ENCODE results near the gene PPP2R3C.
"Not testable (repeated sequence)": the region's sequence is repeated elsewhere in the genome, so short reads cannot be mapped to it uniquely, and the experiment has no call there.

PPP2R3C gene

DNA sequence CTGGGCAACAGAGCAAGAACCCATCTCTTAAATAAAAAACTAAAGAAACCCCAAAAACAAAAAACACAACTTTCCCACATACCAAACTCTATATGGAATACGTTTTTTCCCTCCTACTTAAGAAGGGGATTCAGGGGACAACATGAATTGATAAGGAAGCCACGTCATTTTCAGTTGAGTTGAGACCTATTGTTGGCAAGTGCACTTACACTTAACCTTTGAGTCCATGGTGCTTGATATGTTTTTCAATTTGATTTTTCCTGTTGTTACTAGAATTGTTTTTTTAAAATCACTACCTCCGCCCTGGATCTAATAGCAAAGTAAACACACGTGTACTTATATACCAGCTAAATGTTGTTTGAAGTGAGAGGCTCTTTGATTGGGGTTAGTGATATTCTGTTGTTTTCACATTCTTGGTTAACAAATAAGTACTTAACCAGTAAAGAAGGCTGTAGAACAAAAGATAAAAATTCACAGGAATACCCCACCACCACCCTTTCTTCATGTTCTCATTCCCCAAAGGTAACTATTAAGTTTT, 73.7 kb downstream of the PPP2R3C start:
- no peaks in the 10 kb centered on the region for H3K27me3 ChIP-seq (ENCODE audit: control insufficient read depth, insufficient read depth, low read length)
- peak overlapping the region; percentile 82 for H3K4me2 ChIP-seq (ENCODE audit: low read length)
- no peaks in the 10 kb centered on the region for H3K9me3 ChIP-seq (replicated peaks; ENCODE audit: low read length)
- no peak overlapping the region for H3K4me3 ChIP-seq (ENCODE audit: low read length)
- H3K36me3 ChIP-seq (ENCODE audit: insufficient read depth, low read length), result peaks cover 2% of the 10 kb centered on the region
- no peak overlapping the region for H3K9ac ChIP-seq (ENCODE audit: low read depth, low read length)
- H3K4me1 ChIP-seq (ENCODE audit: control insufficient read depth, insufficient read depth, low read length), result peaks cover 31% of the 10 kb centered on the region

DNA sequence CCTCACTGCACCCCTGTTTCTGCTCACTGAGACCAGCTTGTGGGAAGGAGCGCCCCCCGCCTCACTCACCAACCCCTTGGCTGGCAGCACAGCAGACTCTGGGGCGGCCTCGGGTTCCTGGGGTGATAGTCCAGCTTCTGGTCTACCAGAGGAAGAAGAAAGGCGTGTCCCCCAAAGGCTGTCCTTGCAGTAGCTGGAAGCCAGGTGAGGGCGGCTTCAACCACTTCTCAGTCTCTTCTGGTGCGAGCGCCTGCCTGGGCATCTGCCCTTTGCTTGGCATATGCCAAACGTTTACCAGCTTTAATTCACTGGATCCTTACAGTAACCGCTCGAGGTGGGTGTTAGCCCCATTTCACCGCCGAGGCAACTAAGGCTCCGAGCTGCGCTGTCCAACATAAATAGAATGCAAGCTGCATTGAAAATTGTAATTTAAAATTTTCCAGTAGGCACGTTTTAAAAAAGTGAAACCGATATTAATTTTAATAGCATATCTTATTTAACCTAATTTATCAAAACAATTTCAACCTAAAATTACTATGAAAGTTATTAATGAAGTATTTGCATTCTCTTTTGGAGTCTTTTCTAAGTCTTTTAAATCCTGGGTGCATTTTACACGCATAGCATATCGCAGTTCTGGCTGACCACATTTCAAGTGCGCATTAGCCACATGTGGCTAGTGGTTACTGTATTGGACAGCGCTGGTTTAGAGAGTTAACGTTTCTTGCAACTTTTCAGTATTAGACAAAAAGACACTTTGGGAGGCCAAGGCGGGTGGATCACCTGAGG, 74.8 kb downstream of the PPP2R3C start:
- no peaks in the 10 kb centered on the region for H3K36me3 ChIP-seq (ENCODE audit: insufficient read depth, low read length)
- no peaks in the 10 kb centered on the region for H3K27me3 ChIP-seq (ENCODE audit: control insufficient read depth, insufficient read depth, low read length)
- peak overlapping the region; percentile 94 for H3K4me3 ChIP-seq (ENCODE audit: low read length)
- no peaks in the 10 kb centered on the region for H3K9me3 ChIP-seq (replicated peaks; ENCODE audit: low read length)
- peak overlapping the region; percentile 97 for H3K9ac ChIP-seq (ENCODE audit: low read depth, low read length)
- H3K4me2 ChIP-seq (ENCODE audit: low read length), result peak overlapping the region; percentile 82
- peaks cover 27% of the 10 kb centered on the region for H3K4me1 ChIP-seq (ENCODE audit: control insufficient read depth, insufficient read depth, low read length)

DNA sequence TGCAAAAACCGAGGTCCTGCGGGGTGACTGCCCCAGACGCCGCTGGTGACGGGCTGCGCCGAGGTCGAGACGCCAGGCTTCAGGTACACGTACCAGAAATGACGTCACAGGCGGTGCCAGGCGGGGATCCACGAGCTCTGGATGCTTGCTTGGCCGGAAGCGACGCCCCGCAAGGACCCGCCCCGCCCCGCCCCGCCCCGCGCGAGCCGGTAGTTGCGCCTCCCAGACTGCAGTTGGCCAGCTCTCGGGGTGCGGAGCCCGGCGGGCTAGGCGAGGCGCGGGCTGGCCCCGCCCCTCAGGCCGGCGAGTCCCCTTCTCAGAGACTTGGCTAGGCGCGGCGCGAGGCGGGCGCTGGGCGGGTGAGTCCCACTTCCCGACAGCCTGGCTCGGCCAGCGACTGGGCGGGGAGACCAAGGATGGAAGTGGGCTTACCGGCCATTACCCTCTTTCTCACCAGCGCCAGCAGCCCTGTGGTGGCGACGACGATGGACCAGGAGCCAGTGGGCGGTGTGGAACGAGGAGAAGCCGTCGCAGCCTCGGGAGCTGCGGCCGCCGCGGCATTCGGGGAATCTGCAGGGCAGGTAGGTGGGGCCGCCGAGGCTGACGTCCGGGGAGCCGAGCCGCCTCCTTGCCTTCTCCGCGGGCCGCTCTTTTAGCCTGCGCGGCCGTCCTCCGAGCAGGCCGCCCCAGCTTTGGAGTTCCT, 75.6 kb downstream of the PPP2R3C start, which contains the start of gene FAM177A1:
Gene FAM177A1, plus strand, starts transcription at position 225 of the 703 bp plus-strand sequence. Its CDS starts 192 bp downstream, at position 417.
- H3K4me1 ChIP-seq (ENCODE audit: control insufficient read depth, insufficient read depth, low read length), result peaks cover 21% of the 10 kb centered on the region
- H3K36me3 ChIP-seq (ENCODE audit: insufficient read depth, low read length), result no peaks in the 10 kb centered on the region
- H3K9me3 ChIP-seq (replicated peaks; ENCODE audit: low read length), result no peaks in the 10 kb centered on the region
- peak within 1 kb of the TSS; percentile 94 for H3K4me3 ChIP-seq (ENCODE audit: low read length)
- H3K4me2 ChIP-seq (ENCODE audit: low read length), result peak within 1 kb of the TSS; percentile 82
- H3K27me3 ChIP-seq (ENCODE audit: control insufficient read depth, insufficient read depth, low read length), result no peaks in the 10 kb centered on the region
- H3K9ac ChIP-seq (ENCODE audit: low read depth, low read length), result peak within 1 kb of the TSS; percentile 97

DNA sequence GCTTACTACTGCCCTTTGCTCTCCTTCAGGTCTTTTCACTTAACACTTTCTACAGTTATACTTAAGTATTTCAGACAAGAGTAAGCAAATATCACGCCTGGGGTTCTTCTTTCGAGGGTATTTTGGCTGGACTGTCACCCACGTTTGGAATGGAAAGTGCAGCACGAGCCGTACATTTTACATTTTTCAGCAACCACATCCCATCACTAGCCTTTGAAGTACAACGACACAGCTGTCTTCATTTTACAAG, 76.1 kb downstream of the PPP2R3C start:
- H3K36me3 ChIP-seq (ENCODE audit: insufficient read depth, low read length), result no peaks in the 10 kb centered on the region
- peak overlapping the region; percentile 82 for H3K4me2 ChIP-seq (ENCODE audit: low read length)
- H3K4me1 ChIP-seq (ENCODE audit: control insufficient read depth, insufficient read depth, low read length), result peaks cover 16% of the 10 kb centered on the region
- H3K9ac ChIP-seq (ENCODE audit: low read depth, low read length), result peak overlapping the region; percentile 97
- H3K9me3 ChIP-seq (replicated peaks; ENCODE audit: low read length), result no peaks in the 10 kb centered on the region
- no peaks in the 10 kb centered on the region for H3K27me3 ChIP-seq (ENCODE audit: control insufficient read depth, insufficient read depth, low read length)
- peak overlapping the region; percentile 94 for H3K4me3 ChIP-seq (ENCODE audit: low read length)

DNA sequence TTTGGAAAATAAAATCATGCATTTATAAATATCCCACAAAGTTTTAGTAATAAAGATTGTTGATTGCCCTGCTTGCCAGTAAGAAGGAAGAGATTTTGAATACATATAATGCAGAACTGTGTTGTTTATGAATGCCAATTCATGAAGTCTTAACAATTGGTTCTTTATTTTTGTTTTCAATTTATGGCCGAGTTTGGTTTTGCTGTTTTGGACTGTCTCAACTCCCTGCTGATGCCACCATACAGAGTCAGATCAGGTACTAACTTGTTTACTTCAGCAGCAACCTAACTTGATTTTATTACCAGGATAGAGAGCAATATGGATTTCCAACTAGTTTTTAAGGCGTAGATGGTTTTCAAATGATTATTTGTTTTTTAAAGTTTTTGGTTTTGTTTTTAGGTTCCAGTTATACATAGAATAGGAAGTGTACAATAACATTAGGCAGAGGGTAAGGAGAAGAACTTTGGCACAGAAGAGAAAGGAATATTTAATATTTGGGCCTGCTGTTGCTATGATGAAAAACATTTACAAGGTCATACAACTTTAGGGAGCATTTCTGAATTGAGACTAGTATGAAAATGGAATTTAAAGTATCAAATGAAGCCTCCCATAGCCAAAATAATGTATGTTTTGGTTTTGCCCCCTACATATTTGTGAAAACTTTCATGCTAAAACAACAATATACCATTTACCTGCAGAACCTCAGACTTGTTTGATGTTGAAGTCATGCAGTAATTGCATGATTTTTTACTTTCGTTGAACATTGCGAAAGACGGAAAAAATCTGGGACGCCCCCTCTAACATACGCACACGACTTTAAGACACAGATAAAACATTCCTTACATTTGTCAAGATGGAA, 76.6 kb downstream of the PPP2R3C start:
- H3K9ac ChIP-seq (ENCODE audit: low read depth, low read length), result peak overlapping the region; percentile 97

DNA sequence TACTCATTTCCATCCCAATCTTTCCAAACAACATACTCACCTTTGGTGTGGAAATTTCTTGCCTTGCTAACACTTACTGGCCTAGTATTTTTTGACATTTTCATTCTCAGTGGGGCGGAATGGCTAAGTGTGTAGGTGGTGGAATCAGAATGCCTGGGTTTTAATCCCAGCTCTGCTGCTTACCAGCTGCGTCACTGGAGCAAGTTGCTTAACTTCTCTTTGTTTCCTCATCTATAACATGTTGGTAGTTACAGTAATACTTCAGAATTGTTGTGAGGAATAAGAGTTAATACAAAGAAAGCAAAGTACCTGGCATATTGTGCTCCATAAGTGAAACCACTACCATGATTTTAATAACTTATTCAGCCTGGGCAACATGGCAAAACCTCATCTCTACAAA, 78.7 kb downstream of the PPP2R3C start:
- no peaks in the 10 kb centered on the region for H3K36me3 ChIP-seq (ENCODE audit: insufficient read depth, low read length)
- no peak overlapping the region for H3K4me2 ChIP-seq (ENCODE audit: low read length)
- H3K9ac ChIP-seq (ENCODE audit: low read depth, low read length), result no peak overlapping the region
- H3K9me3 ChIP-seq (replicated peaks; ENCODE audit: low read length), result no peaks in the 10 kb centered on the region
- no peak overlapping the region for H3K4me3 ChIP-seq (ENCODE audit: low read length)
- peaks cover 9% of the 10 kb centered on the region for H3K4me1 ChIP-seq (ENCODE audit: control insufficient read depth, insufficient read depth, low read length)
- H3K27me3 ChIP-seq (ENCODE audit: control insufficient read depth, insufficient read depth, low read length), result no peaks in the 10 kb centered on the region

More for the DNA sequence above, 76.6 kb downstream of the PPP2R3C start:
- Histone ChIP-seq H3K4me3 (ENCODE audit: low read length) (peak overlapping the region; percentile 94), H3K9me3 (replicated peaks; ENCODE audit: low read length) (no peaks in the 10 kb centered on the region), H3K27me3 (ENCODE audit: control insufficient read depth, insufficient read depth, low read length) (no peaks in the 10 kb centered on the region), H3K36me3 (ENCODE audit: insufficient read depth, low read length) (no peaks in the 10 kb centered on the region), H3K4me1 (ENCODE audit: control insufficient read depth, insufficient read depth, low read length) (peaks cover 11% of the 10 kb centered on the region), H3K4me2 (ENCODE audit: low read length) (peak overlapping the region; percentile 82)

DNA sequence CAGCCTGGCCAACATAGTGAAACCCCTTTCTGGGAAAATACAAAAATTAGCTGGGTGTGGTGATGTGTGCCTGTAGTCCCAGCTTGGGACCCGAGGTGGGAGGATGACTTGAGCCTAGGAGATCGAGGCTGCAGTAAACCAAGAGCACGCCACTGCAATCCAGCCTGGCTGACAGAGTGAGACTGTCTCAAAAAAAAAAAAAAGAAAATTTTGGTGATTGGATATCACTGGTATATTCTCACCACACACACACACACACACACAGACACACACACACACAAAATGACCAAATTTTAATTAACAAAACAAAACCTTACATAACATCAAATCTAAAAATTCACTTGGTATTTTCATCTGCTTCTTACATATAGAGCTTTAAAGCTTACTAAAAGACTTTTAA, 79.2 kb downstream of the PPP2R3C start:
- H3K4me3 ChIP-seq (ENCODE audit: low read length), result no peak overlapping the region
- no peaks in the 10 kb centered on the region for H3K36me3 ChIP-seq (ENCODE audit: insufficient read depth, low read length)
- no peak overlapping the region for H3K4me2 ChIP-seq (ENCODE audit: low read length)
- no peaks in the 10 kb centered on the region for H3K27me3 ChIP-seq (ENCODE audit: control insufficient read depth, insufficient read depth, low read length)
- H3K9ac ChIP-seq (ENCODE audit: low read depth, low read length), result no peak overlapping the region
- peaks cover 5% of the 10 kb centered on the region for H3K4me1 ChIP-seq (ENCODE audit: control insufficient read depth, insufficient read depth, low read length)
- no peaks in the 10 kb centered on the region for H3K9me3 ChIP-seq (replicated peaks; ENCODE audit: low read length)

DNA sequence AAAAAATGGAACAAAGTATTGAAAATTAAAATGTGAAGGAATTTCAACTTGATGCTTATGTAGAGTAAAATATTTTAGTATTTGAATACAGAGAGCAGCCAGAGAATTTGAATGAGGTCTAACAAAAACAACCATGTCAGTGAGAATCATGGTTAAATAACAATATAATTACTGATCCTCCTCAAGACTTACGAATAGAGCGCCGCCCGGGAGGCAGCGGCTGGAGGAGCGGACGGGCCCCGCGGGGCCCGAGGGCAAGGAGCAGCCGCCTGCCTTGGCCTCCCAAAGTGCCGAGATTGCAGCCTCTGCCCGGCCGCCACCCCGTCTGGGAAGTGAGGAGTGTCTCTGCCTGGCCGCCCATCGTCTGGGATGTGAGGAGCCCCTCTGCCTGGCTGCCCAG, 83.5 kb downstream of the PPP2R3C start:
- H3K9ac ChIP-seq (ENCODE audit: low read depth, low read length); H3K9me3 ChIP-seq (replicated peaks; ENCODE audit: low read length); H3K36me3 ChIP-seq (ENCODE audit: insufficient read depth, low read length); H3K4me1 ChIP-seq (ENCODE audit: control insufficient read depth, insufficient read depth, low read length); H3K4me3 ChIP-seq (ENCODE audit: low read length); H3K4me2 ChIP-seq (ENCODE audit: low read length); H3K27me3 ChIP-seq (ENCODE audit: control insufficient read depth, insufficient read depth, low read length): not testable (repeated sequence)
